CD4-positive, alpha-beta T cell treated with Interleukin-21 for 1 hour (primary cell): ENCODE results near the gene KANSL1.

Source experiments
- DNase-seq: peaks from one replicate; pipeline ENCODE4 v3.0.0-alpha.2; 2020

KANSL1 gene

DNA sequence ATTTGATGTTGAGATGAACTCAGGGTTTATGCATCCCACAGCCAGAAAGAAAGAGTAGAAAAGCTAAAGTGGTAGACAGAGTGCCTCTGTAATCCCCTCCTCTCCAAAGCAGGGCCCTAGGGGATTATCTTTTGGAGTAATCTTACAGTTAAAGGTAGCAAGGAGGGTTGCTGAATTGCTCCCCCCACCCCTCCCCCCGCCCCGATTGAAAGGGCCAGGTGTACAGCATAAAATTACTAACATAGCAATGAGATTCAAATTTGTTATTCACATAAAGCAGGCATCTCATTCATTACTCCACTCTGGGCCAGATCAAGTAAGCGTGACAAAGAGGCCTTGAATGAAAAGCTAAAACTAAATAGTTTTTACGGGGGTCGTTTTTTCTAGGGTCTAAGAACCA is 121.4 kb downstream of the KANSL1 start:
- no peak for DNase-seq

GRCh38 chr17:46064460-46064859 is 128.8 kb downstream of the KANSL1 start:
- DNase-seq, result no peak

DNA sequence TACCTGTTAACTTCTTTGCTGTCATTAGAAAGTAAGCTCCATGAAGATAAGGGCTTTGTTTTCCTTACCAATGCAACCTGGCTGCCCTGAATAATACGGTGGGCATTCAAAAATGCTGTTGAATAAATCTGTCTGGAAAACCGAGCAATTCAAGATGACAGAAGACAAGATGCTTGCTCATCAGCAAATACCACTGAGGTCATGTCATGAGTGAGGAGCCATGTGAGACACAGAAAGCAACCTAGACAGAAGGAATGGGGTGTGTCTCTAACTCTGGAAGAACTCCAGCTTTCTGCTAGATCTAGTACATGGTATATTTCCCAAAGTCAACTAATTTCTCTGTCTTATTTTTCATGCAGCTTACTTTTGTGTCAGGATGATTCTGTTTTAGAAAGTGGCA is 130.0 kb downstream of the KANSL1 start:
- DNase-seq, result no peak

DNA sequence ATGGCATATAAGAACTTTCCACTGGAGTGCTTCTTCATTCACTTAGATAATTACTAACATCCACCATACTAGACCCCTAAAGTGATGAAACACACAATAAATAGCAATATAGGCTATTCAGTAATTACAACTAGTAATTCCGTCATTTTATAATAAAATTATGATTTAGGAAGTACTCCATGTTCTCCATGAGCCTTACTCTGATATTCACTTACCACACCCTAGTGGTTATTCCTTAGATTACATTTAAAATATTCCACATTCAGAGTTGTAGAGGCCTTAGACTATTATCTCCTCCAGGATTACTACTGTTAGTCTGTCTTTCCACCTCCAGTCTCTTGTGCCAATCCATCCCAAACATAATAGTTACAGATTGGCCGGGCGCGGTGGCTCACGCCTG is 131.8 kb downstream of the KANSL1 start:
- no peak for DNase-seq

GRCh38 chr17:46060461-46060860 is 132.8 kb downstream of the KANSL1 start:
- no peak for DNase-seq

GRCh38 chr17:46059486-46059885 is 133.7 kb downstream of the KANSL1 start:
- no peak for DNase-seq

- no peak for DNase-seq
Measured at GRCh38 chr17:46057366-46057765, 135.9 kb downstream of the KANSL1 start.

GRCh38 chr17:46056800-46057304 is 136.4 kb downstream of the KANSL1 start:
- no peak for DNase-seq

DNA sequence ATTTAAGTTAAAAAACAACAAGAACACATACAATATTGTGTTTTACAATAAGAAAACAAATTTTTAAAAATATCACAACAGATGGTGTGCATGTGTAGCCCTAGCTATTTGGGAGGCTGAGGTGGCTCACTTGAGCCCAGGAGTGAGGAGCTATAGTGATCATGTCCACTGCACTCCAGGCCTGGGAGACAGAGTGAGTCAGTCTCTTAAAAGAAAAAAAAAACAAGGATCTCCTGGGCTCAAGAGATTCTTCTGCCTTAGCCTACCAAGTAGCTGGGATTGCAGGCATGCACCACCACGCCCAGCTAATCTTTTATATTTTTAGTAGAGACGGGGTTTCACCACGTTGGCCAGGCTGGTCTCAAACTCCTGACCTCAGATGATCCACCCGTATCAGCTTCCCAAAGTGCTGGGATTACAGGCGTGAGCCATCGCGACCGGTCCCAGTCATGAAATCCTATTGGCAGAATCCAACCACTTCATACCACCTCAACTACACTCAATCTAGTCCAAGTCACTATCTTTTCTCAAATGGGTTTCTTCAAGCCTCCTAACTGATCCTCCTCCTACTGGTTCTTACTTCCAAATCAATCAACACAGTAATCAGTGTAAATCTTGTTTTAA is 139.2 kb downstream of the KANSL1 start:
- no peak for DNase-seq

GRCh38 chr17:46049656-46050055 is 143.6 kb downstream of the KANSL1 start:
- DNase-seq, result no peak

DNA sequence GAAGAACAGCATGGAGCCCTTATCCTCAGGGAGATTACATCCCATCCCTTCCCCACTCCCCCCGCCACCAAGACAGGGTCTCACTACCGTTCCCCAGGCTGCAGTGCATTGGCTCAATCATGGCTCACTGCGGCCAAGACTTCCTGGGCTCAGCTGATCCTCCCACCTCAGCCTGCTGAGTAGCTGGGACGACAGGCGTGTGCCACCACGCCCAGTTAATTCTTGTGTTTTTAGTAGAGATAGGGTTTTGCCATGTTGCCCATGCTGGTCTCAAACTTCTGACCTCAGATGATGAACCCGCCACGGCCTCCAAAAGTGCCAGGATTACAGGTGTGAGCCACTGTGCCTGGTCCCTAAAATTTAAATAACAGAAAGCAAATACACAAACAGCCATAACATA is 145.4 kb downstream of the KANSL1 start:
- no peak for DNase-seq

GRCh38 chr17:46047398-46047797 is 145.8 kb downstream of the KANSL1 start:
- DNase-seq, result no peak

DNA sequence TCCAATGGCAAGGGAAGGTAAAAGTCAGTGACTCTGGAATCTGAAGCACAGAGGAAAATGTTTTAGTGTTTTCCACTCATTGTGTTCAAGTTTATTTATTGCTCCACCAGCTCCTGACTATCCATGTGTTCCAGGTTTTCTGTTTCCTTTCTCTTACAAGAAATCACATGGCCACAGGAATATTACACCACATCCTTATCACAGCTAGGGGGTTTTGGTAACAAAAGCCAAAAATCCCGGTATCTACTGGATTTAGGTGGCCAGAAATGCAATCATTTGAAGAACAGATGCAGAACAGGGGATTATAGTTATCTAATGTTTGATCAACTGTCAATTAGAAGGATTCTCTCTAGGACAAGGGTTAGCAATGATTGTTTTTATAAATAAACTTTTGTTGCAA is 146.3 kb downstream of the KANSL1 start:
- DNase-seq, result no peak

DNA sequence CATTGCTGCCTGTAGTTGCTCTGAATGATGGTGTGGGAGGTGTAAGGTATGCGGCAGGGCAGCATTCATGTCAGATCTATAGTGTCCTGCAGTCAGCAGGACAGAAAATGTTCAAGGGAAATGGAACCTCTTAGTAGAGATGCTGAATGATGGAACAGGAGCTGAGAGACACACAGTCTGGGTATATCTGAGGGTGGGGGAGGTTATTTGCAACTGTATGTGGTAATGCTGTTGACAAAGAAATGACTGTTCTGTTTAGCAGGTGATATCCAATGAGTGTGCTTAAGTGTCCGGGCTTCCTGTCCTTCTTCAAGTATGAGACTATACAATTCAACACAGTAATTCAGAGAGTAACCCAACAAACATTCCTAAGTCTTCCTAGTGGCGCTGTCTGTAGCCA is 147.6 kb downstream of the KANSL1 start:
- DNase-seq, result no peak

DNA sequence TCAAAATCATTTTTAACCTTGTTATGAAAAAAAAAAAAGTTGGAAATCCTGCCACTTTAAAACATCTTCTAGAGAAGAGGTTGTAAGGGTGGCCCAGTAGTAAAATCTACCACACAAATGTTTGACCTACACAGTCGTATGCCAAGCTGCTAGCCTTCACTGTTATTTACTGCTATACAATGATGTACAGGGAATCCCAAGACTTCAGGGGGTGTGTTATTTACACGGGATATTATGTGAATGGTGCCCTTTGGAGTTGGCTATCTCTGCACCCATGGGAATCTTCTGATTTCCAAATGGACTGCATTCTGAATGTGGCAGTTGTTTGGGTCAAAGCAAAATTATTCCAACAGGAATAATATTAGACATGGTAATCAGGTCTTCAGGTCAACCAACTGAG is 148.2 kb downstream of the KANSL1 start:
- DNase-seq, result no peak

DNA sequence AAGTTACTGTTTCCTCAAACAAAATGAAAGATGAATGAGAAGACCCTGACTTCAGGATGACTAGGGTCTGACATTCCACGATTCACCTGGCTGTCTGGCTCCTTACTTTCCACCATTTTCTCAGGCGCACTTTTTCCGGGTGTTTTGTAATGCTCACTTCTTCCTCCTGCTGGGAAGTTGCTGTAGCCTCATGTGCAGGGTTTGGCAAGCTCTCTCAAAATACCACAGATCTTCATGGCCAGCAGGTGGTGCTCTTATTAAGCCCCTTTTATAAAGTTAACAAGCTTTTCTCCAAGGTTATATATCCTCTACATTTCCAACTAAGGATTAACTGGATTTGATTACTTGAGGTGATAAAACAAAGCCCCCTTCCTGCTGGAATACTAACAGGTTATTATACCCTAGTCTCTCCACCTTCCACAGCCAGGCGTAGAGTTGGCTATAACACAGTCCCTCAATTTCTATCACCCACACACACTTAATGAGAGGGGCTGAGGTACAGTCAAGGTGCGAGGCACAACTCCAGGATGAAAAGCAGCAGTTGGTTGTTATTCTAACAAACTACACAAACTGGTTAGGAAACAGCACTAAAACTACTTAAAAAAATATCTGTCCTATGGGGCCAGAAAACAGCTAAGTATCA is 148.8 kb downstream of the KANSL1 start:
- peak; percentile 69 for DNase-seq

DNA sequence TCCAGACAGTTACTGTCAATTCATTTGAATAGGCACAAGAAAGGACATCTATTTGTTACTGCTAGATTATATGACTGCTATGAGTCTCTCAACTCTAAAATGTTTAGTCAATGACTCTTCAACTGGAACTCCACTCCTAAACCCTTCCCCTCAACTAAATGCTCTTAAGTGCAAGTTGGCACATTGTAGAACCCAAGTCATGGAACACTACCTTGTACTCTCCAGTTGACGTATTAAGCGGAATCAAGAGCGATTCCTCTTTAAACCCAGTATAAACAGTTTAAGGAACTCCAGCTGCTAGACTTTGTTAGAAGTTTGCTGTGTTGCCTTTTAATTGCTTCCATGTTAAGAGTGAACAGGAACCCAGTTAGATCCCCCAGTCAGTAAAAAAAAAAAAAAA is 149.6 kb downstream of the KANSL1 start:
- DNase-seq, result no peak

DNA sequence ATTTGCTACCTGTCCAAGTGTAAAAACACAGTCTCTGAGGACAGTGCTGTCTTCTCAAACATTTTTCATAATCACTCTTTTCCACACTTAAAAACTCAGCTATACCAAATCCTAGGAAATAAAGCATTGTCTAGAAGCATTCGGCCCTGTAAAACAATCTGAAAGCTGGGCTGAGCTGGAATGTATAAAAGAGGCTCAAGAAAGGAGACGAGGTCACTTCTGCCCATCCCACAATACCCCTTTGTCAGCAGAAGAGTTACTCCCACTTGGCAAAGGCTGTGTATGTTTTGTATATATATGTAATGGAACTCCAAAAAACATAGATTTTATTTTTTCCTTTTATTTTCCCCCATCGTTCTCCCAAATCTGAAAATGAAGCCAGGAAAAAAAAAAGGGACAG is 150.3 kb downstream of the KANSL1 start:
- no peak for DNase-seq

GRCh38 chr17:46042246-46042645 is 151.0 kb downstream of the KANSL1 start:
- no peak for DNase-seq

DNA sequence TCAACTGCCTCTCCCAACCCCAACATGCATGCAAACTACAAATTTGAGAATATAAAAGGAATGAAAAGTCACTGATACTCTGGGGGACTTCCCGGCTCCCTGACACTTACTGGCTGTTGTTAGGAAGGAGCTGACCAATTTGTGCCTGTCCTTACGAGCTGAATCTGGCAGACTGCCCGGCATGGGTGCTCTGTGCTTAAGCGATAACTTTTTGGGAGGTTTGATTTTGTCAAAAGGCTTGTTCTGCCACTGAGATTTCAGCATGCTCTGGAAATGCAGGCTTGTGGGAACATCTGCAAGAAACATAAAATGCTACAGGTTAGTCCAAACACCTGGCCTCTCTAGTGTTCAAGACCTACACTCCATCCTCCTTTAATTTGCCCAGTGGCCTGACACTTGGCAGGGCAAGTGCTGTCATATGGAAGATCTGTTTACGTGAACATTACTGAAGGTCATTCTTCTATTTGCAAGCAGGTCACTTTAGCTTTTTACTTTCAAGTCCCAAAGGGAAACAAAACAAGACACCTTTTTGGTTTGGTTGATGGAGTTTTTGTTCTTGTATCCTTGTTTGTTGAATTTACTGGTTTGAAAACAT is 153.5 kb downstream of the KANSL1 start:
- DNase-seq, result no peak

- no peak for DNase-seq
Measured at GRCh38 chr17:46038937-46039336, 154.3 kb downstream of the KANSL1 start.

GRCh38 chr17:46038414-46038813 is 154.8 kb downstream of the KANSL1 start:
- DNase-seq, result no peak

DNA sequence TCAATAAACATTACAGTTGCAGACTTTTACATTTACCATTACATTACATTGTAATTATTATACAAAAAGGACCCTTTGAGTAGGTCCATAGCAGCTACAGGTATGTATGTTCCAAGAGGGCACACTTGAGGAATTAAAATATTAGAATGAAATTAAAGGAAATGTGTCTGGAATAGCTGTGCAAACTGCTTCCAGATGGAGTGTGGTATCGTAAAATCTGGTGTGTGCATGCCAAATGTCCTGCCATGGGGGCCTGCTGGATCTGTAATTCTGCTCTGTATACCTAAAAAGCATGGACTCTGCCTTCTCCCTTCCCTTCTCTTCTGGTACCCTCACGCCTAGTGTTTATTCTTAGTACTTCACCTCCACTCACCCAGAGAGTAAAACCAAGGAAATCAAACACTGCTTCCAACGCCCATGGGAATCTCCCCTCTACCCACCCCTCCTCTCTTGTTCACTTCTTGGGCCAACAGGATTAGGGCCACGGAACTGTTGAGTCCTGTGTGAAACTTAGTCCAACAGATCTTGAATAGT is 155.4 kb downstream of the KANSL1 start:
- DNase-seq, result no peak

- no peak for DNase-seq
Measured at GRCh38 chr17:46036491-46036890, 156.7 kb downstream of the KANSL1 start.
